IPS-15b (cell line): ENCODE data around the gene ATG101.

Source experiments
- H3K27me3 ChIP-seq: one replicate; pipeline ENCODE4 v1.6.1; 2013; ENCODE audit warnings: low read length; ENCODE audit not compliant: control insufficient read depth, insufficient read depth
- H3K36me3 ChIP-seq: one replicate; pipeline ENCODE4 v1.6.1; 2013; ENCODE audit warnings: low read length; ENCODE audit not compliant: control insufficient read depth, insufficient read depth
- H3K4me1 ChIP-seq: one replicate; pipeline ENCODE4 v1.6.1; 2013; ENCODE audit warnings: mild to moderate bottlenecking, low read length; ENCODE audit not compliant: control insufficient read depth, insufficient read depth
- H3K4me3 ChIP-seq: one replicate; pipeline ENCODE4 v1.5.1; 2013; ENCODE audit warnings: low read depth, low read length
- H3K9ac ChIP-seq: one replicate; pipeline ENCODE4 v1.6.1; 2013; ENCODE audit warnings: low read depth, mild to moderate bottlenecking, low read length
- H3K9me3 ChIP-seq: one replicate; pipeline ENCODE4 v1.6.1; 2013; ENCODE audit warnings: mild to moderate bottlenecking, low read length; ENCODE audit not compliant: control insufficient read depth, insufficient read depth

The ATG101 gene

GRCh38 chr12:52032804-52033445 is 36.9 kb upstream of the ATG101 start:
- Histone ChIP-seq H3K4me1 (peaks cover 17% of the 10 kb centered on the region), H3K9me3 (no peaks in the 10 kb centered on the region)

GRCh38 chr12:52033446-52034140 is 36.2 kb upstream of the ATG101 start:
- peak overlapping the region; percentile 50 for H3K4me3 ChIP-seq
- H3K36me3 ChIP-seq, result no peaks in the 10 kb centered on the region
- H3K9ac ChIP-seq, result no peak overlapping the region
- H3K4me1 ChIP-seq, result peaks cover 17% of the 10 kb centered on the region
- no peaks in the 10 kb centered on the region for H3K9me3 ChIP-seq
- H3K27me3 ChIP-seq, result peaks cover 57% of the 10 kb centered on the region

More at GRCh38 chr12:52032804-52033445, 36.9 kb upstream of the ATG101 start:
- H3K4me3 ChIP-seq, result peak overlapping the region; percentile 50
- H3K27me3 ChIP-seq, result peaks cover 51% of the 10 kb centered on the region
- no peaks in the 10 kb centered on the region for H3K36me3 ChIP-seq
- peak overlapping the region; percentile 47 for H3K9ac ChIP-seq

- H3K9ac ChIP-seq, result no peak overlapping the region
- no peaks in the 10 kb centered on the region for H3K9me3 ChIP-seq
- no peak overlapping the region for H3K4me3 ChIP-seq
- H3K27me3 ChIP-seq, result peaks cover 69% of the 10 kb centered on the region
- no peaks in the 10 kb centered on the region for H3K36me3 ChIP-seq
- H3K4me1 ChIP-seq, result peaks cover 12% of the 10 kb centered on the region
Measured at GRCh38 chr12:52035190-52035589, 34.6 kb upstream of the ATG101 start.

GRCh38 chr12:52035926-52036325 is 33.9 kb upstream of the ATG101 start:
- Histone ChIP-seq H3K4me1 (peaks cover 12% of the 10 kb centered on the region), H3K36me3 (no peaks in the 10 kb centered on the region), H3K9me3 (no peaks in the 10 kb centered on the region), H3K9ac (no peak overlapping the region), H3K27me3 (peaks cover 70% of the 10 kb centered on the region), H3K4me3 (peak overlapping the region; percentile 49)

- no peaks in the 10 kb centered on the region for H3K9me3 ChIP-seq
- H3K27me3 ChIP-seq, result peaks cover 69% of the 10 kb centered on the region
- peaks cover 15% of the 10 kb centered on the region for H3K4me1 ChIP-seq
- no peaks in the 10 kb centered on the region for H3K36me3 ChIP-seq
- H3K4me3 ChIP-seq, result peak overlapping the region; percentile 49
- no peak overlapping the region for H3K9ac ChIP-seq
Measured at GRCh38 chr12:52036587-52037171, 33.1 kb upstream of the ATG101 start.

GRCh38 chr12:52037248-52037861 is 32.4 kb upstream of the ATG101 start:
- H3K9me3 ChIP-seq, result no peaks in the 10 kb centered on the region
- H3K9ac ChIP-seq, result peak overlapping the region; percentile 47
- H3K36me3 ChIP-seq, result no peaks in the 10 kb centered on the region
- H3K27me3 ChIP-seq, result peaks cover 63% of the 10 kb centered on the region
- H3K4me1 ChIP-seq, result peaks cover 11% of the 10 kb centered on the region
- peak overlapping the region; percentile 64 for H3K4me3 ChIP-seq

- Histone ChIP-seq H3K36me3 (no peaks in the 10 kb centered on the region), H3K4me3 (no peak overlapping the region), H3K9ac (no peak overlapping the region), H3K27me3 (peaks cover 57% of the 10 kb centered on the region), H3K9me3 (no peaks in the 10 kb centered on the region), H3K4me1 (peaks cover 8% of the 10 kb centered on the region)
Measured at GRCh38 chr12:52038447-52038846, 31.3 kb upstream of the ATG101 start.

GRCh38 chr12:52041035-52041434 is 28.7 kb upstream of the ATG101 start:
- Histone ChIP-seq H3K4me1 (peaks cover 8% of the 10 kb centered on the region), H3K9me3 (no peaks in the 10 kb centered on the region), H3K27me3 (peaks cover 31% of the 10 kb centered on the region), H3K4me3 (no peak overlapping the region), H3K9ac (no peak overlapping the region), H3K36me3 (peaks cover 3% of the 10 kb centered on the region)

- Histone ChIP-seq H3K27me3 (peaks cover 24% of the 10 kb centered on the region), H3K9me3 (no peaks in the 10 kb centered on the region), H3K36me3 (peaks cover 3% of the 10 kb centered on the region), H3K4me1 (peaks cover 3% of the 10 kb centered on the region), H3K4me3 (no peak overlapping the region), H3K9ac (no peak overlapping the region)
Measured at GRCh38 chr12:52041695-52042123, 28.1 kb upstream of the ATG101 start.

- no peaks in the 10 kb centered on the region for H3K9me3 ChIP-seq
- H3K4me1 ChIP-seq, result peaks cover 3% of the 10 kb centered on the region
- no peak overlapping the region for H3K4me3 ChIP-seq
- peaks cover 29% of the 10 kb centered on the region for H3K27me3 ChIP-seq
- H3K36me3 ChIP-seq, result peaks cover 3% of the 10 kb centered on the region
- no peak overlapping the region for H3K9ac ChIP-seq
Measured at GRCh38 chr12:52042706-52043385, 26.9 kb upstream of the ATG101 start.

GRCh38 chr12:52043386-52044212 is 26.2 kb upstream of the ATG101 start:
- Histone ChIP-seq H3K4me3 (no peak overlapping the region), H3K9ac (no peak overlapping the region), H3K36me3 (peaks cover 3% of the 10 kb centered on the region), H3K4me1 (peaks cover 3% of the 10 kb centered on the region), H3K9me3 (no peaks in the 10 kb centered on the region), H3K27me3 (peaks cover 29% of the 10 kb centered on the region)
